SK-N-SH (cell line): Measurements from ENCODE around the gene ZNF407.
A peak's percentile ranks its signal among the peaks of the same experiment; 100 is the strongest.

ENCODE experiments used
- CTCF ChIP-seq: fragments of 200-600 bp; sonication (generic); IDR thresholded peaks from 2 replicates; pipeline ENCODE4 v1.6.1; 2017; ENCODE audit warnings: antibody characterized with exemption, mild to moderate bottlenecking, moderate library complexity
- GABPA ChIP-seq: IDR thresholded peaks from 2 replicates; pipeline ENCODE4 v1.4.0; 2012; ENCODE audit warnings: low read depth, mild to moderate bottlenecking
- GATA2 ChIP-seq: sonication (generic); formaldehyde crosslinking; IDR thresholded peaks from 2 replicates; pipeline ENCODE4 v1.5.0; 2020; ENCODE audit warnings: mild to moderate bottlenecking, missing genetic modification reagents
- JUND ChIP-seq: IDR thresholded peaks from 2 replicates; pipeline ENCODE4 v1.4.0; 2012
- MAX ChIP-seq: IDR thresholded peaks from 2 replicates; pipeline ENCODE4 v1.4.0; 2012; ENCODE audit warnings: low read depth
- MXI1 ChIP-seq: IDR thresholded peaks from 2 replicates; pipeline ENCODE4 v1.6.1; 2012; ENCODE audit warnings: mild to moderate bottlenecking, low read depth, low read length, improper control_type of control experiment
- POLR2AphosphoS5 ChIP-seq: IDR thresholded peaks from 2 replicates; pipeline ENCODE4 v1.6.1; 2012; ENCODE audit warnings: low read depth, low read length
- REST ChIP-seq: IDR thresholded peaks from 2 replicates; pipeline ENCODE4 v1.6.1; 2012; ENCODE audit warnings: mild to moderate bottlenecking, low read depth, low read length, moderate library complexity
- TEAD4 ChIP-seq: IDR thresholded peaks from 2 replicates; pipeline ENCODE4 v1.4.0; 2012; ENCODE audit warnings: mild to moderate bottlenecking, borderline replicate concordance; ENCODE audit not compliant: insufficient read depth
- YY1 ChIP-seq: IDR thresholded peaks from 2 replicates; pipeline ENCODE4 v1.4.0; 2012; ENCODE audit warnings: low read depth, mild to moderate bottlenecking
- ZBTB33 ChIP-seq: IDR thresholded peaks from 2 replicates; pipeline ENCODE4 v1.4.0; 2012; ENCODE audit warnings: low read depth, borderline replicate concordance

GRCh38 chr18:74896390-74896991 is 298.8 kb downstream of the ZNF407 start:
- TF ChIP-seq MXI1 (no peak), CTCF (peak; percentile 32), MAX (no peak), POLR2AphosphoS5 (no peak), ZBTB33 (no peak), GABPA (no peak), JUND (no peak), GATA2 (CRISPR knock-in tag) (no peak), REST (no peak), TEAD4 (no peak), YY1 (no peak)
